Left renal pelvis (tissue), 4 donors: ENCODE data around the gene SMARCB1. TPM values are rescaled to one million over a fixed set of nuclear protein-coding genes. Genes with fewer than 3 reads are reported as not detected.

Experiments
- DNase-seq, 4 donors: peaks; one replicate each; pipeline ENCODE4 v3.0.0-alpha.2; 2013; ENCODE audit warnings: low read depth in 4 of 4, low spot score in 3 of 4
- polyA plus RNA-seq, 4 donors: library from polyadenylated mRNA; unstranded; fragments of 120-200 nt; gene quantifications; one replicate each; pipeline ENCODE4 v1.2.1, GENCODE V29; 2013; ENCODE audit not compliant: insufficient read length in 4 of 4

Gene SMARCB1
- polyA plus RNA-seq, 4 donors, result 162 to 205 (median 186) TPM

DNA sequence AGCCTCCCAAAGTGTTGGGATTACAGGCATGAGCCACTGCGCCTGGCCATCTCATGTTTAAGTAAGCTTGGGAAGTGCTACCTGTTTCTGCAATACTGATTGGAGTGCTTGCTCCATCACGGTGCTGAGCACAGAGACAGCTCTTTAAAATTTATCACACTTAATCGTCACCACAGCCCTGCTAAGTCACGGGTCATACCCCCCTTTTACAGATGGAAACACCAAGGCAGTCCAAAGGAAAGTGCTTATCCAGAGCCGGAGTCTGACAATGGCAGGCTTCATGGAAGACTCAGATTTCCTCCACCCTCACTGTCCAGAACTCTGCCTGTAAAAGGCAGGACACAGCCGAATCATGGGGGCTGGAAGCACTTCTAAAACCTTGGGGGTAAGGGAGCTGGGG, 26.7 kb upstream of the SMARCB1 start:
- no peak for DNase-seq

DNA sequence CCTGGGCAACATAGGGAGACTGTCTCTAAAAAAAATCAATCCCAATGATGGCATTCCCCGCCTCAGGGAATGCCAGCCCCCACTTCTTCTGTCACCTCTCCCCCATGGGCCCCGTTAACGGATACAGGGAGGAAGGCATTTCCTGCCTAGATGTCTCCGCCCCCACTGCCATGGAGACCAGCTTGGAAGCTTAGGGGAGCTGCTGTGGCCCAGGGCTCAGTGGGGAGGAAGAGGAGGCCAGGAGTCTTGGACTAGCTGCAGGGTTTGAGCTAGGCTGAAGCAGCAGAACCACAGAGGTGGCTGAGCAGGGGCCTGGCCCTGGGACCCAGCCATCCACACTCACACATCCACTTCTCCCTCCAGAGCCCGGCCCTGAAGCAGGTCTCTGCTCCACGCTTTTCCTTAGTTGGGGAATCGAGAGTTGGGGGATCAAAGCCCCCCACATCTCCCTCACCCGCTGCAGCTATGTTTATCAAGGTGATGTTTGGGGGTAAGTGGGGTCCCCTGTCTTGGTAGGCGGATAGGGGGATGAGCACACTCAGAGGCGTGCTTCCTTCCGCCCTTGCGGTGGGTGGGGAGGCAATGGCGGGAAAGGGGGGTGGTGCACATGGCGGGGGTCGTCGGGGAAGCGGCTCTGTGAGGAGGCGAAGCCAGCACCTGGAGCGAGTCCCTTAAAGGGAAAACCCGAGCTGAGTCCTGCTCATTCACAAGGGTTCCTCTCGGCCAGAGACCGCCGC, 23.8 kb upstream of the SMARCB1 start, which contains the start of gene C22orf15:
C22orf15 (plus strand) TSS at position 149 of the 737 bp plus-strand sequence; CDS start at position 466, 317 bp downstream.
- no peak for DNase-seq

DNA sequence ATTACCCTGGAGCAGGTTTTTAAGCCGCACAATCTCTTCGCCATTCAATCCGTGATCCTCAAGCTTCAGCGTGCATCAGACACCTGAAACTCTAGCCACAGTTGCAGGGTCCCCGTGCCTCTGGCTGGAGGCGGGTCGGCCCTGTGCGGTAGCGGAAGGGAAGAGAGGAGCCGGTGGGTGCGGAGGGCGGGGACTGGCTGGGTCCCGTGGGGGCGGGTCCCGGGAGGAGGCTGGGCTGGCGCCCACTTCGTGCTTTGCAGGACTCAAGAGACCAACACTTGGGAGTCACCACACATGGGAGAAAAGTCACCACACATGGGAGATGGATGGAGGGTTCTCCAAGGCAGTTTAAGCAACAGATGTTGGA, 23.2 kb upstream of the SMARCB1 start:
- no peak for DNase-seq

GRCh38 chr22:23763954-23764353, 22.8 kb upstream of the SMARCB1 start:
- no peak for DNase-seq

- DNase-seq, result no peak
These were observed 21.6 kb upstream of the SMARCB1 start for GRCh38 chr22:23764899-23765881.

- no peak for DNase-seq
These were observed 19.5 kb upstream of the SMARCB1 start for GRCh38 chr22:23767303-23767672.

GRCh38 chr22:23767673-23768548, 18.9 kb upstream of the SMARCB1 start, which contains the start of gene CHCHD10:
Gene CHCHD10 (minus strand): TSS chr22:23767972. CDS start chr22:23767874, 98 bp downstream.
- DNase-seq, result peak in 2 of 4 donors; percentile 75 to 82

DNA sequence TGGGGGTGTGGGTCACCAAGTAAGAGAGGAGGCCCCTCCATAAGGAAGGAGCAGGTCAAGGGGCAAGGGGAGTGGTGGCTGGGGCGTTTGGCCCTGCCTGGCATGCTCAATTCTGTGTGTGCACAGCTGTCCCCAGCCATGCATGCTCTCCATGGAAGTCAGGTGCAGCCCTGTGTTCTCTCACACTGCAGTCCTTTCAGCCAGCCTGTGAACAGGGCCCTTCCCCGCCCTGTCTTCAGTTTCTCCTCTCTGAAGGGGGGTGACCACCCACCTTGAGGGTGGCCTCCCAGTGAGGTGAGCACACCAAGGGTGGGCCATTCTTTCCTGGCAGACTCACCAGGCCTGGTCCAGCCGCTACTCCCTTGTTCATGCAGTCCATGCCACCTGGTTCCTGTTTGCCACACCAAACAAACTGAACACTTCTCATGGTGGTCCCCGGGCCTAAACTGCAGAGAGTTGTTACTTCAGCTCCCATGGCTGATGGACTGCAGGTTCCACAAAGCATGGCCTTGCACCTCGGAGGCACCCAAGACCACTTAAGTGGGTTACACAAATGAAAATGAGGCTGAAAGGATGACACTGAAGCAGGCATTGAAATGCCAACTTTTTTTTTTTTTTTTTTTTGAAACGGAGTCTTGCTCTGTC, 17.3 kb upstream of the SMARCB1 start:
- DNase-seq, result no peak

DNA sequence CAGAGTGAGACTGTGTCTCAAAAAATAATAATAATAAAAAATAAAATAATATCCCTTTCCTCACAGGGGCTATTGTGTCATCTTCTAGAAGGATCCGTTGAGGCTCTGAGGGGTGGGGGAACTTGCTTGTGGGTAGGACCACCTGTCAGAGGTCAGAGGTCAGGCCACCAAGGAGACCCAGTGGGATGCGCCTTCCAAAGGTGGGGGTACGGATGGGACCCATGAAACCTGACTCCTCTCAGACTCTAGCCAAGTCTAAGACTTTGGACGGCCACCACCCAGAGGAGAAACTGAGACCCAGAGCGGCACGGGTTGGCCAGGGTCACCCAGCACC, 14.5 kb upstream of the SMARCB1 start:
- DNase-seq, result no peak

- no peak for DNase-seq
These were observed 13.9 kb upstream of the SMARCB1 start, which contains the start of gene MMP11 for GRCh38 chr22:23772649-23773473. Gene MMP11 (plus strand): TSS chr22:23772849. CDS start chr22:23772871, 22 bp downstream.

DNA sequence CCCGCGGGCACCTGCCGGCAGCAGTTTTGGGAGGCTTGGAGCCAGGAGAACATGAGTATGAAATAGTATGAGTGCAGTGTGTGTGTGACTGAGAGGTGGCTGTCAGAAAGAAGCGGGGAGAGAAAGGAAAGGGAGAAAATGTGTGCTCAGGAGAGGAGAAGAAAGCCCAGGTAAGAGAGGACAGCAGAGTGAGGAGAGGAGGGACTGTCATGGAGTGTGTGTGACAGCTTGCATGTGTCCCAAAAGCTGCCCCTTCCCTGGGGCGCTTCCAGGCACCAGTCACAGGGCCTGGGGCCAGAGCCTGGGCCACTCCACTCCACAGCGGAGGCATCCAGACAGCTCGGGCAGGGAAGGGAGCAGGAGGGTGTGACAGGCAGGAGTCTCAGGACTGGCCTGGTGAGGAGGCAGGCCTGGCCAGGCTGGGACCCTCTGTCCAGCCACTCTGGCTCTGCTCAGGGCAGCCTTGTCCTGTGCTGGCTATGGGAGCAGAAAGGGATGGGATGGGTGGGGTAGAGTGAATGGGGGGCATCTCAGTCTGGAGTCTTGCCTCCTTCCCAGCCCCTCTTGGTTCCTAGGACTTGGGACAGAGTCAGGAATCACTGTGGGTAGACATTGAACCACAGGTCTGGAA, 13.2 kb upstream of the SMARCB1 start:
- no peak for DNase-seq

- DNase-seq, result no peak
These were observed 12.4 kb upstream of the SMARCB1 start for GRCh38 chr22:23774114-23774921.

DNA sequence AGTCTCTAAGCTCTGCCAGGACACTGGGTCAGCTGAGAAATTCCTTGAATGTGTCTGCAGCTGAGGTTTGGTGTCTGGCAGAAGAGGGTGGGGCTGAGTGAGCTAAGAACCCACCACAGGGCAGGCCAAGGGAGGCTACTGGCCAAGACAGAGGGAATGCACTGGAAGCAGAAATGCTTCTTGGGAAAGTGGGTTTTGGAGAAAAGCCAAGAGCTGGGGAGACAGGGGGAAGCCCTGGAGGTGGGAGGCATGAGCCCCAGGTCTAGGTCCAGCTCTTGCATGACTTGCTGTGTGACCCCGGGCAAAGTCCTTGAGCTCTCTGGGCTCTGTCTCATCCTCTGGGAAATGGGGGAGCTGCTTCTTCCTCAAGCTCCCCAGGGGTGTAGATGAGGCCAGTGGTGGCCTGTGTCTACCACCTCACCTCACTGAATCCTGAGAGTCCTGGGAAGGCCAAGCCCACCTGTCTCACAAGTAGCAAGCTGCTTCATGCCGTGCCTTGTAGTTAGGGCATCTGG, 11.8 kb upstream of the SMARCB1 start:
- no peak for DNase-seq

DNA sequence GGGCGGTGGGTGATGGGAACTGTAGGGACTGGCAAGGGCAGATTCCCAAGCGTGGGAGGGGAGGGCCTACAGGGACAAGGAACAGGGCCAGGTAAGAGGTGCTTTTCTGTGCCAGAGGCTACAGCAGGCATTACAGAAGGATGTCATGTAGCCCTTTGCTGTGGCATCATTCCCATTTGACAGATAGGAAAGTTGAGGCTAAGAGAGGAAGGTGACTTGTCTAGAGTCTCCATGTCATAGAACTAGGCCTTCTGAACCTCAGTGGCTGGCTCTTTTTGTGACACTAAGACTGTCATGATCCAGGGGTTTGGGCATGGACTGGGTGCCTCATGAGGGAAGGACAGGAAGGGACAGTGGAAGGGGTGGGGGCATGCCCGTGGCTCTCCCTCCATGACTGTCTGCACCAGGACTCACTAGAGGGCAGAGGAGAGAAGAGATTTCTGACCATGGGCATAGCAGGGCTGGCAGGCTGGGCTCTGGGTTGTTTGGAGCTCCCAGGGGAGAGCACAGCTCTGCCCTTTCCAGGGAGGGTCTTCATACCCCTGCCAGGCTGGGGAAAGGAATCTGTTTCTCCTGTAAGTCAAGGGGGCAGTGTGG, 10.9 kb upstream of the SMARCB1 start:
- no peak for DNase-seq

- DNase-seq, result no peak
These were observed 8.8 kb upstream of the SMARCB1 start for GRCh38 chr22:23777776-23778576.

GRCh38 chr22:23778577-23778900, 8.2 kb upstream of the SMARCB1 start:
- no peak for DNase-seq

- no peak for DNase-seq
These were observed 7.7 kb upstream of the SMARCB1 start for GRCh38 chr22:23779083-23779482.
